GM19240 (cell line): ENCODE measurements around the gene SNX18.
"Not testable (repeated sequence)": the region's sequence is repeated elsewhere in the genome, so short reads cannot be mapped to it uniquely, and the experiment has no call there.

ENCODE experiments used
- DNase-seq: peaks from one replicate; pipeline ENCODE4 v3.0.0; 2011; ENCODE audit warnings: low spot score; ENCODE audit not compliant: insufficient read length

The SNX18 gene

DNA sequence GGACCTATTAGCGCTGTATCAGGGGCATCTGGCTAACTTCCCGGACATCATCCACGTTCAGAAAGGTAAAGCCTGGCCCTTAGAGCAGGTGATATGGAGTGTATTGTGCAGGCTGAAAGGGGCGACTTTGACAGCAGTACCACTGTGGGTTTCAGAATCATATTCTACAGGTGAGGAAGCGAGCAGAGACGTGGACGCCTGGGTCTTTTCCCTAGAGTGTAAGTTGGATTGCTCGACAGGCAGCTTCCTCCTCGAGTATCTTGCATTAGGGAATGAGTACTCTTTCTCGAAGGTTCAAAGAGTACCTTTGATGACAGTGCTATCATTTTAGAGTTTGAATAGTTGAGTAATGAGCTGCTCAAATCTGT, 1.9 kb downstream of the SNX18 start:
- DNase-seq: no peak

DNA sequence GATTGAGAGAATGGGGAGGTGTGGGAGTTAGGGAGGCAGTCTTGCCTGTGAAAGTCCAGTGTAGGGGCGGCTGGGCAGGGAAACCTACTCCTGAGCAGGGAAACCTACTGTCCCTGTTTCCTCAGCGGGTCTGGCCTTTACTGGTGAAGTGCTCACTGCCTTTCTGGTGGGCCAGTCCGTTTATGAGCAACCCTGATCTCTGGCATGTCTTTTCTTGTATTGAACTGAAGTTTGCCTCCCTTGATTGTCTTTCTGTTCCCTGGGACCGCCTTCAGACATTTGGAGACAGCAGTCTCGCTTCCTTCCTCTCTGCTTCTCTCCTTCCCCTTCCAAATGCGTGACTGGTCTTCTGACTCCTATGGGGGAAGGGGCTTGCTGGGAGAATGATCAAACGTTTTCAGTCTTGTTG, 2.9 kb downstream of the SNX18 start:
- DNase-seq: no peak

DNA sequence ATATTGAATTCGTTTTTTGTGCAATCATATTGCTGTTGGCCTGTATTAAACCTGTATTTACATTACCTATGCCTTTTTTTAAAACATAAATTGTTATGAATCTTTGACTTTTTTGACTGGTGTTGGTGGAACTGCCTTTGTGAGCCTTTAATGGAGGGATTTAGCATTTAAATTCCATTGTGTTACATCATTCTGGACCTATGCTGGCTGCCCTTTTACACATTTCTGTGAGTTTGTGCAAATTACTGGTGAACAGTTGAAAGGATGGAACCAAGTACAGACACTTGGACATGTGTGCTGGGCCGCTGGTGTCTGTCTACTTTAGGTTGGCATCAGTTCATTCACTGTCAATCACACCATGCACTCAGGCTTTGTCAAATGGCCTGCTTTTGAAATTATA, 3.4 kb downstream of the SNX18 start:
- DNase-seq: no peak

DNA sequence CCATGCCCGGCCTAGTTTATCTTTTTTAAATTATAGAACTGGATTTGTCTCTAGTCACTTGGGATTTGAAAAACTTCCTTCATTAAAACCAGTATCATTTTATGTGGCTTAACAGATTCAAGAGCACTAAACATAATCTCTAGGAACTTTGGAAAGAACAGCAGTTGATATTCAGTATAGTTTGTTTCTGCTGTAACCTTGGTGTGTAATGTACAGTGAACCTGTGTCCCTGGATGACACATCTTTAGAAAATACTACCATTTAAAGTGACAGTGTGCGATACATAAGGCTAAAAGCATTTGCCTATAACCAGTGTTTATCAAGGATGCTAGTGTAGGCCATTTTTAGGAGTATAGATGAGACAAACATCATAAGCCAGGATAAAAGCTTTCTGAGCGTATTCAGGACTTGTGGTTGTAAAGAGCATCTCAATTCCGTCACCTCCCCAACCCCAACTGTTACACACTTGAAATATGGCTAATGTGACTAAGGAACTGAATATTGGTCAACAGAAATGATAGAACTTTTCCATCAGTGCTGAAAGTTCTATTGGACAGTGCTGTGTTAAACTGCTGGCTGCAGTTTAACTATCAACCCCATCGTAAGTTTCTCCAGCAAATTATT, 4.4 kb downstream of the SNX18 start:
- DNase-seq: no peak

- DNase-seq: no peak
Measured at GRCh38 chr5:54523534-54523933, 6.0 kb downstream of the SNX18 start.

- DNase-seq: no peak
Measured at GRCh38 chr5:54524082-54524481, 6.5 kb downstream of the SNX18 start.

GRCh38 chr5:54524704-54525103, 7.1 kb downstream of the SNX18 start:
- no peak for DNase-seq

DNA sequence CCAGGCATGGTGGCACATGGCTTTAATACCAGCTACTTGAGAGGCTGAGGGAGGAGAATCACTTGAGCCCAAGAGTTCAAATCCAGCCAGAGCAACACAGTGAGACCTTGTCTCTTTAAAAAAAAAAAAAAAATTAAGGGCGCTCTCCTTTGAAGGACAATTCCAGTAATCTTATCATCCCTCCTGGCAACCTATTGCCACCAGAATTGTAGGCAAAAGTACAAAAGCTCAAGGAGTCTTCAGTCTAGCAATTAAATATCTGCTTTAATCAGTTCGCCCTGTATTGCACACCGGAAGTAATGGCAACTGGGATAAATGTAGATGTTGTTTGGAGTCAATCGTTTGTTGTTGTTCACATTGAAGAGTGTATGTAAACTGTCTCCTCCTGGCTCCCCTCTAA, 7.7 kb downstream of the SNX18 start:
- no peak for DNase-seq

DNA sequence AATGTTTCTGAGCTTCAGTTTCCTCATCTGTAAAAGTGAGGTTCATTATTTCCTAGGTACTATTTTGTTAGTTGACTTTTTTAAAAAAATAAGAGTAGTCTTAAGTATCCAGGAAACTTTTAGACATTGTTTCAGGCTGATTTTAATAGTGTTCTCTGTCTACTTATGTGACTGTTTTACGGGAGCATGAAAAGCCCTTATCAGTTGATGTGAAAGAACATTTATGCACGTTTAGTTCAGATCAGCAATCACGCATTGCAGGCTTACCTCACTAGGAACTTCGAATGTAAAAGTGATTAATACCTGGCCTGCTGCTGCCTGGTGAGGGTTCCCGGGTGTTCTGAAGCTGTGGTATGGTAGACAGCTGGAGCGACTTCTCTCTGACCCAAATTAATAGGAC, 8.1 kb downstream of the SNX18 start:
- no peak for DNase-seq

GRCh38 chr5:54526604-54527288, 9.2 kb downstream of the SNX18 start:
- no peak for DNase-seq

DNA sequence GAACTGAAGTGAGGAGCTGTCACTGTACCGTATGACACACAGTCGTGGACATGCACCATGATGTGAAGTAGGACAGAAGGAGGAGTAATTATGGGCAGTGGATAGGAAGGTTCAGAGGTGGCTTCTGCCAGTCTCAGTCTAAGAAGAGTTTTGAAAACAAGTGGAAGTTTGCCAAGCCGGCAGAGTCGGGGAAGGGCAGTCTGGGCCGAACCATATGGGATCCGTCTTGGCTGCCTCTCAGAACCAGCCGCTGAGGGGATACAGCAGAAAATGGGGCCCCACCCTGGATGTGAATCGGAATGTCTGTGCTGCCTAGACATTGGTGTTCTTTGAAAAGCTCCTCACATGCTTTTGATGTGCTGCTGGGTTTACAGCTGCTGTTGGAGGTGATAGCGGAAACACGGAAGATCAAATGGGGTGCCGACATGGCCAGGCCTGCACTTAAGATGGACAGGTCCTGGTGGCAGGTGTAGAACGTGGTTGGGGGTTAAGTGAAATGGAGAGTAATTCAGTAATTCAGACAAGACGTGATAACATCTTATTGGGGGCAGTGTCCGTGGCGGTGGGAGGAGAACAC, 11.2 kb downstream of the SNX18 start:
- no peak for DNase-seq

GRCh38 chr5:54529565-54529964, 12.0 kb downstream of the SNX18 start:
- DNase-seq: no peak

- DNase-seq: no peak
Measured at GRCh38 chr5:54531546-54531945, 14.0 kb downstream of the SNX18 start.

- no peak for DNase-seq
Measured at GRCh38 chr5:54533541-54534190, 16.1 kb downstream of the SNX18 start.

- DNase-seq: no peak
Measured at GRCh38 chr5:54534191-54535004, 16.8 kb downstream of the SNX18 start.

DNA sequence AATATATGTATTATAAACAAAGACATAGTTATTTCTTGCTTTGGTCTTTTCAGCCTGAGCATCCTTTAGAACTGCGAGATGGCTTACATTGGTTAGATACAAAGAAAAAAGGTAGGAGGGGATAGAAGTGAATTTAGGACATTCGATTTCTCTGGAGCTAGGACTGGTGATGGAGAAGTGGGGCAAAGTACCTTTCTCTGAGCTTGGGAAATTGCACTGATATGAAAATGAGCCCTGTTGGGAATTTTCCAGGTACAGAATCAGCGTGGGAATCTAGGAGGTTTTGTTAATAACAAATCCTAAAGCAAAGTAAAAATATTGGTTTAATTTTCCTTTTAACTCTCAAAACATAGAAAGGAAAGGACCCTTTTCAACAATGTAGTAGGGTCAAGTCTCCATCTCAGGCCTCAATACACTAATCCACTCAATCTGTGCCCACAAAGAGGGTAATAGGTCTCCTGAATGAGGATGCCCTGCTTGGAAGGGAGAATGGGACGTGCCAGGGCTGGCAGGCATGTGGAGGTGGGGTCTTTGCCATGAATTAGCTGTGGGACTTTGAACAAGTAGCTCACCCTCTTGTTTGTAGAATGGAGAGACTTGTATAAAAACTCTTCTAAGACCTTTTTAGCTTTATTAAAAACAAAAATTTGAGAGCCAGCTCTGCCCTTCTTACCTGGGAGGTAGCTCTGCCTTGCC, 17.7 kb downstream of the SNX18 start:
- no peak for DNase-seq

DNA sequence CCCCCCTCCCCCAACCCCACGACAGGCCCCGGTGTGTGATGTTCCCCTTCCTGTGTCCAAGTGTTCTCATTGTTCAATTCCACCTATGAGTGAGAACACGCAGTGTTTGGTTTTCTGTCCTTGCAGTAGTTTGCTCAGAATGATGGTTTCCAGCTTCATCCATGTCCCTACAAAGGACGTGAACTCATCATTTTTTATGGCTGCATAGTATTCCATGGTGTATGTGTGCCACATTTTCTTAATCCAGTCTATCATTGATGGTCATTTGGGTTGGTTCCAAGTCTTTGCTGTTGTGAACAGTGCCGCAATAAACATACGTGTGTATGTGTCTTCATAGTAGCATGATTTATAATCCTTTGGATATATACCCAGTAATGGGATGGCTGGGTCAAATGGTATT, 18.8 kb downstream of the SNX18 start:
- DNase-seq: not testable (repeated sequence)

DNA sequence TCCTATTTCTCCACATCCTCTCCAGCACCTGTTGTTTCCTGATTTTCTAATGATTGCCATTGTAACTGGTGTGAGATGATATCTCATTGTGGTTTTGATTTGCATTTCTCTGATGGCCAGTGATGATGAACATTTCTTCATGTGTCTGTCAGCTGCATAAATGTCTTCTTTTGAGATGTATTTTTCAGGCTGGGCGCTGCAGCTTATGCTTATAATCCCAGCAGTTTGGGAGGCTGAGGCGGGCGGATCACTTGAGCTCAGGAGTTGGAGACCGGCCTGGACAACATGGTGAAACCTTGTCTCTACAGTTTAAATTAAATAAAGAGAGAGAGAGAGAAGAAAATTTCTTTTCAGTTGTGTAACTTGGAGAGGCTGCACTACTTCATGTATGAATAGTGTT, 19.3 kb downstream of the SNX18 start:
- DNase-seq: not testable (repeated sequence)

DNA sequence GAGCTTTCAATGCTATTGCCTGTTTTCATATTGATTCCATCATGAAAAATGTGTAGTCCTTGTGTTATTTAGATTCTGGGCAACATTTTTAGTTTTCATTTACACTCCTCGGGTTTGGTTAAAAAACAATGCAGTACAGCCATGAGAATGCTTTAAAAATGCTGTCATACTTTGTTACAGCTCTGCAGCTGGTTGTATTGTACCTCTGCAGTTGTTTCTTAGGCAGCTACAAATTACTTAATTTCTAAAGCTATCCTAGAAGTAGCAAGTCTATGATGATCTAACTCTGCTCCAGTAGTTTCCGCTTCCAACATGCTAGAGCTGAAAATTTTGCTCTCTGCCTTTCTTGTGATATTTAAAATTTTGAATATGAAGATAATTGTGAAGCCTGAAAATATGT, 20.2 kb downstream of the SNX18 start:
- no peak for DNase-seq

DNA sequence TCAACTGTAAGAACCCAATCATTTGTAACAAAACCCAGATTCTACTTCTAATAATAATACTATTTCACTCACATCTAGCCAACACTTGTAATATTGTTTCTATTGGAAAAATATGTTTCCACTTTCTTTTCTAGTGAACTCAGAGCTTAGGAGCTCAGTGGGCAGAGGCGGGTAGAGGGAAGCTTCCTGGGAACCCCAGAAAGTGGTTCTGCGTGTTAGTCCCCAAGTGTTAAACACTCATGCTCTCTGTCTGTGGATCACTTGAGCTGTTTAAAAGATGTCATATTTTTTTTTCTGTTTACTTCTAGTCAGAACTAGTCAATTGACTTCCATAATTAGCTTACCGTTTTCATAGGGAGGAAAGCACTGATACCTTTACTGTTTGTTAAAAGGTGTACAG, 20.6 kb downstream of the SNX18 start:
- DNase-seq: no peak

GRCh38 chr5:54539001-54539400, 21.4 kb downstream of the SNX18 start:
- no peak for DNase-seq
